ENCODE results near the gene SF1.

DNA sequence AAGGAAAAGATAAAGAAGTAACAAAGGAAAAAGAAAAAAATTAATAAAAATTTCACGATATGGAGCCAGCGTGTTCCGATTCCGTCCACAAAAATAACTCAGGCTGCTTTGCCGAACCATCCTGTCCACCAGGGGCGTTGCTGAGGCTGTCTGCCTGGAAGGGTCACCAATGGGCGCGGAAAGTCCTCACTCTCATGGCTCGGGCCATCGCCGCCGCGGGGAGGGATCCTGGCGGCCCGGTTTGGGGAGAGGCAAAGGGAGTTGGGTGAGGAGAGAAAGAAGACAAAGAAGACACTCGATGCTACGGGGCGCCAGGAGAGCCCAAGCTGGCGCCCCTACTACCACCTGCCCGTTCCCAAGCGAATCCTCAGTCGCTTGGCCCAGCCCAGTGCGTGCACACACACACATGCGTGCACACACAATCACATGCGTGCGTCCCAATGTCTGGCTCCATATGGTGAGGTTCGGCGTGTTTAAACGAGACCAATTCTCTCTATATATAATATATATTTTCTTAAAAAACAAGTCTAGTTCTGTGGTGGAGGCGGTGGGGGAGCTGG, 13.0 kb downstream of the SF1 start:
- TF ChIP-seq, protein P1, sequence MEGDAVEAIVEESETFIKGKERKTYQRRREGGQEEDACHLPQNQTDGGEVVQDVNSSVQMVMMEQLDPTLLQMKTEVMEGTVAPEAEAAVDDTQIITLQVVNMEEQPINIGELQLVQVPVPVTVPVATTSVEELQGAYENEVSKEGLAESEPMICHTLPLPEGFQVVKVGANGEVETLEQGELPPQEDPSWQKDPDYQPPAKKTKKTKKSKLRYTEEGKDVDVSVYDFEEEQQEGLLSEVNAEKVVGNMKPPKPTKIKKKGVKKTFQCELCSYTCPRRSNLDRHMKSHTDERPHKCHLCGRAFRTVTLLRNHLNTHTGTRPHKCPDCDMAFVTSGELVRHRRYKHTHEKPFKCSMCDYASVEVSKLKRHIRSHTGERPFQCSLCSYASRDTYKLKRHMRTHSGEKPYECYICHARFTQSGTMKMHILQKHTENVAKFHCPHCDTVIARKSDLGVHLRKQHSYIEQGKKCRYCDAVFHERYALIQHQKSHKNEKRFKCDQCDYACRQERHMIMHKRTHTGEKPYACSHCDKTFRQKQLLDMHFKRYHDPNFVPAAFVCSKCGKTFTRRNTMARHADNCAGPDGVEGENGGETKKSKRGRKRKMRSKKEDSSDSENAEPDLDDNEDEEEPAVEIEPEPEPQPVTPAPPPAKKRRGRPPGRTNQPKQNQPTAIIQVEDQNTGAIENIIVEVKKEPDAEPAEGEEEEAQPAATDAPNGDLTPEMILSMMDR (conservative IDR thresholded peaks at IDR 0.05; ENCODE audit: low read depth, low read length), result peak; percentile 52
- no peak for TF ChIP-seq EZH2 (IDR thresholded peaks at IDR 0.05; ENCODE audit: borderline replicate concordance, low read depth, low read length, poor library complexity, severe bottlenecking)
